Measurements from ENCODE around the gene SNX11. TPM values are rescaled to one million over a fixed set of nuclear protein-coding genes. Genes with fewer than 3 reads are reported as not detected.

Gene SNX11
- total and polyA plus RNA-seq, 2 of the 8 experiments (the other 6 are each of a cell fraction or from before 2014, with no cell fraction given) = 21.1 to 21.4 TPM

GRCh38 chr17:48084932-48085331 is 22.6 kb upstream of the SNX11 start:
- H2AK5ac ChIP-seq (ENCODE audit: low read depth, low read length) = no peak overlapping the region
- no peak overlapping the region for H2BK120ac ChIP-seq (replicated peaks; ENCODE audit: low read depth, low read length)
- no peak overlapping the region for H3K4ac ChIP-seq (replicated peaks; ENCODE audit: insufficient read length, low read depth, low read length)
- no peak overlapping the region for H3K9ac ChIP-seq (replicated peaks in 1 of 4; ENCODE audit: extremely low read depth in 1 of 4, low read depth in 3 of 4, low read length in 3 of 4)
- H3K27me3 ChIP-seq (replicated peaks in 1 of 4; ENCODE audit: control insufficient read depth in 3 of 4, extremely low read depth in 1 of 4, insufficient read depth in 3 of 4, low read length in 3 of 4) = no peaks in the 10 kb centered on the region
- no peak overlapping the region for H3K23ac ChIP-seq (ENCODE audit: insufficient read length)
- H3K18ac ChIP-seq (ENCODE audit: extremely low read depth, low read length) = no peak overlapping the region
- no peak overlapping the region for H2AFZ ChIP-seq (ENCODE audit: low read length)
- WGBS, 2 experiments (ENCODE audit: extremely low coverage in 1 of 2, insufficient coverage in 1 of 2, insufficient read length in 1 of 2, insufficient replicate concordance in 2 of 2, low coverage in 1 of 2, low lambda C conversion rate in 2 of 2, missing lambda C conversion rate in 1 of 2) = 89% methylated on average over 2 of the region's 2 CpGs; no CpG with 5 or more reads in 1 of the 2 experiments
- no peaks in the 10 kb centered on the region for H3K23me2 ChIP-seq (ENCODE audit: low read depth, low read length)
- no peak overlapping the region for H3K4me2 ChIP-seq (ENCODE audit: insufficient read depth in 1 of 2, low read depth in 2 of 2, low read length in 2 of 2)
- TF ChIP-seq USF2 (IDR thresholded peaks at IDR 0.05; ENCODE audit: low read length) (no peak), POLR2A (IDR thresholded peaks at IDR 0.05; ENCODE audit: control extremely low read depth in 1 of 2, low read depth in 2 of 2, low read length in 2 of 2) (no peak), TCF12 (IDR thresholded peaks at IDR 0.05; ENCODE audit: low read depth, low read length) (no peak), ZNF274 (IDR thresholded peaks at IDR 0.05; ENCODE audit: borderline replicate concordance, extremely low read depth, low read length) (no peak), KDM1A (IDR thresholded peaks at IDR 0.05; ENCODE audit: borderline replicate concordance, low read length) (no peak), NRF1 (IDR thresholded peaks at IDR 0.05; ENCODE audit: low read depth, low read length) (no peak), ASH2L (IDR thresholded peaks at IDR 0.05; ENCODE audit: low read length) (no peak), SUZ12 (IDR thresholded peaks at IDR 0.05; ENCODE audit: low read length) (no peak)
- H3K36me3 ChIP-seq (ENCODE audit: control insufficient read depth in 2 of 4, insufficient read depth in 4 of 4, low read length in 3 of 4) = no peaks in the 10 kb centered on the region
- H2BK15ac ChIP-seq (ENCODE audit: low read length) = no peak overlapping the region
- no peaks in the 10 kb centered on the region for H3K4me1 ChIP-seq (replicated peaks in 1 of 4; ENCODE audit: control insufficient read depth in 3 of 4, insufficient read depth in 4 of 4, low read length in 3 of 4)
- no peak overlapping the region for H2BK20ac ChIP-seq (ENCODE audit: low read length)
- FAIRE-seq = no peak
- no peak overlapping the region for H2BK5ac ChIP-seq (ENCODE audit: low read depth, low read length)
- no peak overlapping the region for H2BK12ac ChIP-seq (ENCODE audit: low read depth, low read length)
- ChIA-PET CTCF (ENCODE audit: partially characterized antibody) (interaction anchor here (0.6 to 14.0 kb wide), 7 partner anchors 11 to 245 kb away, joined by 3 to 181 read pairs (median 7); no protein-coding TSS in a partner anchor), POLR2A (ENCODE audit: partially characterized antibody) (interaction anchor here (0.8 to 13.7 kb wide), 5 partner anchors 11 to 36 kb away, joined by 3 to 249 read pairs (median 4); partner anchors contain the start of genes CBX1 and NFE2L1)
- no peak overlapping the region for H4K5ac ChIP-seq (ENCODE audit: insufficient read length, low read depth, low read length)
- peaks cover 4 to 12% of the 10 kb centered on the region in 2 experiments for H4K20me1 ChIP-seq (replicated peaks in 1 of 2; ENCODE audit: control insufficient read depth in 1 of 2, insufficient read depth in 2 of 2, low read length in 2 of 2)
- no peak overlapping the region for H3K4me3 ChIP-seq (ENCODE audit: extremely low read depth in 1 of 4, insufficient read depth in 2 of 4, low read depth in 3 of 4, low read length in 4 of 4)
- H4K91ac ChIP-seq (replicated peaks; ENCODE audit: insufficient read length, low read length) = no peak overlapping the region
- no peak overlapping the region for H3K14ac ChIP-seq (ENCODE audit: insufficient read length)
- H4K8ac ChIP-seq (ENCODE audit: extremely low read depth, insufficient read depth, low read length) = no peak overlapping the region
- H3K79me2 ChIP-seq (ENCODE audit: control insufficient read depth in 1 of 2, insufficient read depth in 2 of 2, low read length in 2 of 2) = peaks cover 4 to 76% of the 10 kb centered on the region in 2 experiments; a peak in 3 of 4 replicates
- H3K79me1 ChIP-seq (ENCODE audit: low read depth, low read length) = peaks cover 3% of the 10 kb centered on the region; the same call in 1 of the 2 replicates
- no peak for DNase-seq (ENCODE audit: low read depth in 1 of 2, low spot score in 2 of 2)
- H3K9me3 ChIP-seq (ENCODE audit: insufficient read depth in 2 of 2, low read depth in 1 of 2, low read length in 1 of 2) = no peaks in the 10 kb centered on the region
- no peak overlapping the region for H3K56ac ChIP-seq (replicated peaks; ENCODE audit: insufficient read length, low read depth, low read length)
- no peak overlapping the region for H3K27ac ChIP-seq (ENCODE audit: low read depth, low read length)
